Brain pericyte (primary cell): ENCODE data around the gene RGS7.
"Not testable (repeated sequence)": the region's sequence is repeated elsewhere in the genome, so short reads cannot be mapped to it uniquely, and the experiment has no call there.

Source experiments
- DNase-seq: peaks from one replicate; pipeline ENCODE4 v3.0.0-alpha.2; 2012; ENCODE audit warnings: low read depth, low spot score

RGS7 gene

DNA sequence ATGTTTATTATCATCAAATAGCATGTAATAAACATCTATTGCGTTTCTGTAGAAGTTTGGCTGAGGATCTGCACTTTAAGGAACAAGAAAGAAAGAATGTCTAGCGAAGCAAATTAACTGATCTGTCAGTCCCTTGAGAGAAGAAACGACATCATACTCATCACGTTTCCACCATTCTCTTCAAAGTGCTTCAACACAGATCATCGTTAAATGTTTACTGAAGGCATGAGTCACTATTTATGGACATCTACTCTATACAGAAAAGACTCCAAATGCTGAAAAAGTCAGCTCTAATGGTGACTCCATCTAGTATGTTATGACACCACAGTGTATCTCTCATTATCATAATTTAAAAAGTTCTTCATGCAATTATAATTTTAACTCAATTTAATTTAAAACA is 369.1 kb downstream of the RGS7 start:
- DNase-seq = peak; percentile 18

DNA sequence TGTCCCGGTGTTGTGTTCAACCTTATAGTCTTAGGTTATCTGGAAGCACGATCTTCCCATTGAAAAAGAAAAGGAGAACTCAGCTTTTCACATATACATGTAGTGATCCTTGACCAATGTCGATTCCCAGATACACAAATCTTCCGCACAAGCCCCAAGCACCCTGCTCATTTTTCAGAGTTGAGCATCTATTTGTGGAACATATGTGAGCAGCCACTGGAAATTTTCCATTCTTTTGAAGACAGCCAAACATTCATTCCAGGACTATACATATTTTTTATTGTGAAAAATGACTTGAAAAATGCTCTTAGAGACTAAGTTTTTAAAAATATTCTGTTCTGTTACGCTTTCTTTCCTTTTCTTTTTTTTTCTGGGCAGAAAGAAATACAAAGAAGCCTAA is 371.9 kb downstream of the RGS7 start:
- no peak for DNase-seq

DNA sequence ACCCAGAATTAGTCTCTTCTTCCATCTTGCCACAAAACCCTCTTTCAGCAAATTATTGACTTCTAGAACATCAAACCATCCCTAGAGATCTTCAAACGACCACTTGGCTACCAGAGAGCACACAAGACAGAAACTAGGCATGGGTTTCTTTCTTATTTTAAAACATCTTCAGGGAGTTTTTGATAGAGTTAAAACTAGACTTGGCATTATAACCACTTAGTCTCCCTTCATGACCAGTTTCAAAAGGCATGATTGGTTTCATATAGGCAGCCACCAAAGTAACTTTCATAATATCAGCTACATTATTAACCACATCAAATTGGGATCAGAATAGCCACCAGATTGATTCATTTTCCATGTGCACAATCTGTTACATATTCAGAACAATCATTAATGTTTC is 376.7 kb downstream of the RGS7 start:
- no peak for DNase-seq

DNA sequence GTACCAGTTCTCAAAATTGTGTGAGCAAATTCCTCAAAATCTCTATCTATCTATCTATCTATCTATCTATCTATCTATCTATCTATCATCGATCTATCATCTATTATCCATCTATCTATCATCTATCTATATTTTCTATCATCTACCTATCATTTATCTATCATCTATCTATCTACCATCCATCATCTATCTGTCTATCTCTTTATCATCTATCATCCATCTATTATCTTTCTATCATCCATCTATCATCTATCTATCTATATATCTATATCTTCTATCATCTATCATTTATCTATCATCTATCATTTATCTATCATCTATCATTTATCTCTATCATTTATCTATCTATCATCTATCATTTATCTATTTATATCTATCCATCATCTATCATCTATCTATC is 380.3 kb downstream of the RGS7 start:
- no peak for DNase-seq

DNA sequence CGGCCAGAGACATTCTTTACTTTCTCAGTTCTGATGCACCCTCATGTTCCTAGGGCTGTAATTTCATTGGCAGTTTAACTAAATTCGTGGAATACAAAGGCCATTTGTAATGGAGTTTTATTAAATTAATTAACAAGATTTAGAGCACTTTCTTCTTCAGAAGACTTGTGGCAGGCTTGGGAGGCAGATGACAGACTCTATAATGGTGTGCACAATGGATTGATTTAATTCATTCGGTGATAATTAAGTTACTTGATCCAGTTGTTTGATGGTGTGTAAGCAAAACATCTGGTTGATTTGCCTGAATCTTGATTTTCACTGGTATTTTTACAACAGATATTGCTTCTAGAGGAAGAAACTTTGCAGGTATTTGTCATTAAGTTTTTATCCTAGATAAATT is 383.1 kb downstream of the RGS7 start:
- no peak for DNase-seq

DNA sequence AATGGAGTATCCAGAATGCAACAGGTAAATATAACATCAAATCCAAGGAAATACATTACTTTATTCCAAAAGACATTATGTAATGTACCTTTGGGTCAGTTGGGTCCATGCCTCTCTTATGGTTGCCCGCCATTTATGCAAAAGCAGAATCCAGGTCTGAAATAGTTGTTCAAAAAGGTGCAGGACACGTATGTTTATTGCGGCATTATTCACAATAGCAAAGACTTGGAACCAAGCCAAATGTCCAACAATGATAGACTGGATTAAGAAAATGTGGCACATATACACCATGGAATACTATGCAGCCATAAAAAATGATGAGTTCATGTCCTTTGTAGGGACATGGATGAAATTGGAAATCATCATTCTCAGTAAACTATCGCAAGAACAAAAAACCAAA is 384.9 kb downstream of the RGS7 start:
- not testable (repeated sequence) for DNase-seq

DNA sequence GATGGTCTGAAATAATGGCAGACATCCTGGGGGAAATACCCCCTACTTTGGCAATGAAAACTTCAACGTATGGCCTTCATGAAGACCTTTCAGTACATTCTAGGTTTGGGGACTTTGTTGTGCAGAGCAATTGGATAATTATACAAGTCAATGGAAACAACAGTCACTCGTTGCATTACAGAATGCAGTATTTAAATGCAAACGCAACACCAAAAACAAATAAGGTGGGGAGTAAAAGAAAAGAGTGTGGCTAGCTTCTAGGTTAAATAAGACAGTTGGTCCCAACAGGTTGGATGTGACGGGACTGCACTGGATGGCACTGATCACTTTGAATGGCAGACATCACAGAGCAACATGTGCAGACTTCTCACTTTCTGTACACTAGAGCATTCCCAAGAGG is 386.8 kb downstream of the RGS7 start:
- no peak for DNase-seq

DNA sequence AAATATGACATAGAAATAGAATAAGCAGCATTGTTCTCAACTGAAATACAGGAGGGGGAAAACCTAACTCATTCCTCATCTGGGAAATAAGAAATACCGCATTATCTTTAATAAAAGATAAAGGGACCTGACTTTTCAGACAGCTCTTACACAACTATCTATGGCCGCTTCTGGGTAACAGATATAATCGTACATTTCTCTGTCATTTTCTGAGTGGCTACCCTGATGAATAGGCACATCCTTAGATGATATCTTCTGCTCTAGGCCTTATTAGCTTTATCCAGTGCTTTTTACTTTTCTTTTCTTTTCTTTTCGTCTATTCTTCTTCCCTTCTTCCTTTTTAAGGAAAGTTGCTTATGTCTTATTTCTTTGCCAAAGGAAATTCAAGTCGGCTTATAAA is 388.1 kb downstream of the RGS7 start:
- DNase-seq = no peak

DNA sequence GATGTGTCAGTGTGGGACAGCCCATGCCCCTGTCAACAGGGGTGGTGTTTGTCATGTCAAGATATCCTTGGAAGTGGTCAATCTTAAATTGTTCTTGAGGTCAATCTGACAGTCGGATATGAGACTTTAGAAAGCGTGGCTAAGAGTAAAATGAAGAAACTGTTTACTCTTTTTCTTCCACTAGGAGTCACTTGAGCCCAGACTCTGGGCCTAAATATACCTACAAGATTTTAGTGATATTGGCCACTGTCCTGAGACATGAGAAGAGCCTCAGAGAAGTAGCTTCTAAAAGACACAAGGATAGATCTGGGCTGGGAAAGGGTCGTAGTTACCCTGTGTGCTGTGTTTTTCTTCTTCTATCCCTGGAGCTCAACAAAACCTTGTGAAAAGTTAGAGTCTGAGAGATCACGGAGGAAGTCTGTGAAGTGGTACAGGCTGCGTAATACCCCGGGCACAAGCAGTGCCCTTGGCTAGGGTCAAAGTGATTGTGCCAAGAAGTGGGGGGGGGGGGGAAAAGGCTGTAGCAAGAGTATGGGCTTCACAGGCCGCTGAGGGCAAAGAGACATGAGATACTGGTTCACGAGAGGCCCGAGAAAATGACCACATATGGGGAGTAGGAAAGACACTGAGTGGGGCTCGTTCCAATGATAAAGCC is 389.8 kb downstream of the RGS7 start:
- no peak for DNase-seq

DNA sequence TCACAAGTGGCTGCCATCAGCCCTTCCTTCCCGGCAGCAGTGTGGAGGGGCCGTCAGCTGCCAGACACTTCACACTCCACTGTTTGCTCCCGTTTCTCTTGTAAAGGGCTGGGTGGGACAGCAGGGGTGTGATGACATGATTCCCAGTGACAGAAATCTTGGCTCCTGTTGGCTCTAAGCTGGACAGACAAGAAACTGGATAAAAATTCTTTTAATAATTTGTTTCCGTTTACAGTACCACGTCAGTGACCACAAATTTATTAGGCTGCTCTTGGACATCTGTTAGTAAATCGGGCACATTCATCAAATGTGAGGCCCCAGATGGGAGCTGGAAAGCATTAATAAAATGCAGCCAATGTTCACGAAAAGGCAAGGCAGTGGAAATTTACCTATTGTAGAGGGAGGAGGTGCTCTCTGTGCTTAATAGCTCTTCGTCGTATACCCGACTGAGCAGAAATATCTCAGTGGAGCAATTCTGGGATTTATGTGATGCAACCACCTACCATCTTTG is 391.4 kb downstream of the RGS7 start:
- no peak for DNase-seq

DNA sequence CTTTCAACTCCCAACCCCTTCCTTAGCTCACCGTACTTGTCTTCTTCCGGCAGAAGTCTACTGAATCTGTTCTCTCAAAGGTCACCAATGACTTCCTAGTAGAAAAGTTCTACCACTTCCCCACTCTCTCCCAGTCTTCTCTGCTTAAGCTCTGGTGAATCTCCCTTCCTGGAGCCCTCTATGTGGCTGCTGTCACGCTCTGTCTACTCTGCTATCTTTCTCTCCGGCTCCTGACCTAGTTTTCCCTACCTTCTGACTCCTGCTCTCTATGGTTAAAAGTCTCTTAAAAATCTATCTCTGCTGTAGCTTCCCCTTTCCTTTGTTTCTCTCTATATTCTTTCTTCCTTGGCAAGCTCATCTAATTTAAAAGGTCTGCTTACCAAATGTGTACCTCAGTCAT is 394.9 kb downstream of the RGS7 start:
- DNase-seq = no peak

DNA sequence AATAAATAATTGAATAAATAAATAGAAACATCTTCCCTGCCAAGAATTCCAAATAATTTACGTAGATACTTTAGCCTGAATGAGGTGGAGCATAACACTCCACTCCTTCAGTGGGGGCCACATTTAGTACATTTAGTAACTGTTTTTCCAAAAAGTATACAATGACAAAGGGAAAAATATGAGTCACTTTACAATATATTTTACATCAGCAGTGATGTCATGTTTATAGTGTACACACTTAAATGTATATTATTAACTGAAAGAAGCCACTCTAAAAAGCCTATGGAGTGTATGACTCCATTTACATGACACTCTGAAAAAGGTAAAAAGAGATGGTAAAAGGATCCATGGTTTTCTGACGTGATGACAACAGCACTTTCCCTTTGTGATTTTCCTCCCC is 400.6 kb downstream of the RGS7 start:
- DNase-seq = no peak

DNA sequence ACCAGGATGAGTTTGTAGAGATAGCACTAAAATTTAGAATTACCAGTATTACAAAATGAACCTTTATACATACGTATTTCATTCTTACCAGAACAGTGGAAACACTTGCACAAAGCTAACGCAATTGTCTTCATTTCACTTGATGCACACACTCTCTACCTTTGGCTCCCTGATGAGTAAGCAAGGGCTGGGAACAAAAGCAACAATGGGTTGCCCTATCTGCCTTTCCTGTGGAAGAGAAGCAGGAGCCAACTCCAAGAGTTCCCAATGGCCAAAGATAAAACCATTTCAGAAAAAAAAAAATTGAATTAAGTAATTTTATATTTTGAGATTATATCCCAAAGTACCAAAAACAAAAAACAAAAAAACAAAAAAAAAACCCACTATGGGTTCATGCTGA is 401.0 kb downstream of the RGS7 start:
- no peak for DNase-seq

DNA sequence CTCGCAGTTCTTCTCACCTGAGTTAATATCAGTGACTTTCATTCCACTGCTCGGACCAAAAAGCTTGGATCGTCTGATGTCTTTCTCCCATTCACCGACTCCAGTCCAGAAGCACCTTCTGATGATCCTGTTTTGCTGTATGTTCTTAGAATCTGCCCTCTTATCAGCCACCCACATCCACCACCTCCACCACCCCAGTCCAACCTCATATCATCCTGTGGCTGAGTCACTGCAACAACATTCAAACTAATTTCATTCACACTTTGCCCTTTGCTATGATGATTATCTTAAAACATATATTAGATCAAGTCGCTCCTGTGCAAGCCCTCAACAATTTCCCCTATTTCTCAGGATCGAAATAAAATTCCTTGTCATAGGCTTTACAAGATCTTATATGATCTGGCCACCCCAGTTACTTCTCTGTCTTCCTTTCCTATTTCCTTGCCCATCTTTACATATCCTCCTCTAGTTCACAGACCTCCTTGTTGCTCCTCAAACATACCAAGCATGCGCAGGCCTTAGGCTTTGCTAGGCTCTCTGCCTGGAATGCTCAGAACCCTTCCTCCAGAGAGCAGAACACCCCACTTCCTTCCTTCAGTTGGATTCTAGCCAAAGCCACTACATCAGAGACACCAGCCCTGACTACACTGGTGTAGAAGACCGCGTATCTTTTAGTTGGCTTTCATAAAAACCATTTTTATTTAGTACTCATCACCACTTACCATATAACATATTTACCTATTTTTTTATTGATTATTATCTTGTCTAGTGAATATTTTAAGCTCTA is 409.4 kb downstream of the RGS7 start:
- DNase-seq = no peak

DNA sequence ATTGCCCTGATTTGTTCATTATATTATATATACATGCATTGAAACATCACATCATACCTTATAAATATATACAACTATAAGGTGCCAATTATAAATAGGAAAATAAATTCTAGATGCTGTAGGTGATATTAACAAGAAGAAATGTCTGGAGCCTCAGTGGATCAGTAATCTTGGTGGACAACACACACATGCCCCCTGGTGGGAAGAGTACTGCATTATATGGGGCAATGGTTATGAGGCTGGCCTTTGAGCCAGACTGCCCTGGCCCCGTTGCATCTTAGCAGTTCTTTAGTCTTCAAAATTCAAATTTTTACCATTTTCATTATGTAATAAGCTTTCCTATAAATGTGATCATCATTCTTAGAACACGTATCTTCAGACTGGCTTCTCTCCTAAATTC is 410.1 kb downstream of the RGS7 start:
- no peak for DNase-seq

DNA sequence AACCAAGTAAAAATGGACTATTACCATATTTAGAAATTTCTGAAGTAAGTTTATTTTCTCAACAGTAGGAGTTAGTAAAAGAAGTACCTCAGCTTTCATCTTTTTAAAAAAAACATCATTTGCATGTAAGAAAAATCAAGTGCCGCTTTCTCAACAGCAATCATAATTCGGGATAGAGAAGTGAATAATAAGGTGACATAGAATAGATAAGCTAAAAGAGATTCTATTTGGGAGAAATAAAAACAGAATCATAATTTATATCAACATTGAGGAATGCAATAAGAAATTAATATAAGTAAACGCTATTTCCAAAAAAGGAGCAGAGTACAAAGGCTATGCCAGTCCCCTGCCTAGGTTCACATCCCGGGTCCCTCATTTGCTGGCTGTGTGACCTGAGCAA is 414.1 kb downstream of the RGS7 start:
- DNase-seq = no peak

DNA sequence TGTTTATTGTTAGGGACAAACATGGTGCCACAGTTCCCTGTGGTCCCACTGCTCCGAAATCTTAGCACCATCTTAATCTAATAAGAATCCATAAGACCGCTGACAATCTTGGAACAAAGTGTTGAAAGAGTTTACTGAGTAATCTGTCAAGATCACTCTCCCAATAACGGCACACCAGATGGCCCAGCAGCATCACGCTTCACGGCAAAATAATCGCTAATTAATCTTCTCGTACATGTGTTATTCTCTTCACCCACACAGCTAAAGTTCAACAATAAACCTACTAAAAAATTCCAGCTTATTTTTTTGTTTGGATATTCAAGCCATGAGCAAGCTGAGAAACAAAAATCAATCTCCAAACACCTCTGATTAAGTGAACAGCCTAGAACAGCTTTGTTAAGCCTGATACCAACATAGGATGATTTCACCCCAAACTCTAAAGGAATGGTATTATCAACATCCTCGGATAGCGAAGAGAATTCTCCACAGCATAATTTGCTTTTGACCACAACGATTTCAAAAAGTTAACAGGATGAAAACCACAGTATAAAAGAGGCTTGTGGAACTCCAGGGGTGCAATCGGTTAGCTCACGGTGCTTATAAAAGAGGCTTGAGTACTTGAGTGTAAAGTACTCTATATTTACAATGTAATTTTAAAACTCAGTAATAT is 415.2 kb downstream of the RGS7 start:
- DNase-seq = no peak

DNA sequence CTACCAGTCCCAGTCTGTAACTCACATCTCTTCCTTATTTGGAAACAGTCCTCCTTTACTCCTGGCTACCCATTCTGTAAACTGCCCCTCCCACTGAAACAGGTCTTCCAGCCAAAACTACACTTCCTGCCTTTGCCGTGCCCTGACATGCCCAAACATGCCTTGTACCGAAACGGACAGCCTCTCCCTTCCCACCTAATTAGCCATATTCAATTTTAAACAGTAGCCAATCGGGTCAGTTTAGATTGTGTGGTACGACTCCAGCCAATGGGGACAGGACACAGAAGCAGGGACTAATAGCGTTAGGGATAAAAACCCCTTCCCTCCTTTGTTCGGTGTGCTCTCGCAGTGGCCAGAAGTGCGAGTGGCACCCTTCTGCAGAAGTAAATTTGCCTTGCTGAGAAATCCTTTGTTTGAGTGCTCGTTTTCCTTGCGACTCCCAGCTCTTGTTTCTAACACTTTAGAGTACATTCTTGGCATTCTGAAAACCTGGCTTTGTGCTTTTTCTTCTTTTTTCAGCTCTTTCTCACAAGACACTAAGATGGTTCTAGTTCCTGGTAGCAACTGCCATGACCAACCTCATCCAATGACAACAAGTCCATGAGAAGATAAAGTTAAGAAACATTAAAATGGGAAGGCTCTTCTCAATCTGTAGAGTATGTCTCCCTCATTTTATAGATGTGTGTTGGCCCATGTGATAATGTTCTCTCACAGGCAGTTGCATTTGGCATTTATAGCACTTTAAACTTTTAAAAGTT is 419.9 kb downstream of the RGS7 start:
- DNase-seq = no peak

DNA sequence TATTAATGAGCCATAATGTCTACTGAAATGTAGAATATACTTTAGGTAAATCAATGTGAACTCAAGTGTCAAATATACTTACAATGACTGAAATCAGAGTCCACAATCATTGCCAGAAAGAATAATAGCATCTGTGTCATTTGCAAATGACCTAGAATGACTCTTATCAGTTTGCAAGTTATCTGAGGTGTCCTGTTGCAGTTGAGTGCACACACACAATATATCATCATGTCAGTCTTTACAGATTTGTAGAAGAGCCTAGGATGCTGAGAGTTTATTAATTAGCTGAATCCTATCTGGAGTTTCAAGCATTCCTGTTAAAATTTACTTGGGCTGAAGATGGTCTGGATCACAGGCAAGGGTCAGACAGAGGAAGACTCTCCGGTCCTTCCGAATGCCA is 421.1 kb downstream of the RGS7 start:
- no peak for DNase-seq

DNA sequence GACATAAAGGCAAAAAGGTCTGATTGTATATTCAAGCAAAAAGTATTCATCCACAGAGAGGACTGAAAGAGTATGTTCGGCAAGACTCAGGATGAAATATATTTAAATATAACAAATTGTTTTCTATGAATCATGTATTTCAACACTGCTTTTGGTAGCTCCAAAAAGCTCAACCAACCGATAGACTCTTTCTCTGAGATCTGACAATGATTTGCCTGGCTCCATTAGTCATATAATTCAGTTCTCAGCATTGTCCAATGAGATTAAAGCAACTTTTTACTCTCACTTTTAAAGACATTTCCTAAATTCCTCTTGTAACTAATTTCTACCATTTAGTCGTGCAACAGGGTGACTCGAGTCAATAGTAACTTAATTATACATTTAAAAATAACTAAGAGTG is 426.0 kb downstream of the RGS7 start:
- DNase-seq = no peak

DNA sequence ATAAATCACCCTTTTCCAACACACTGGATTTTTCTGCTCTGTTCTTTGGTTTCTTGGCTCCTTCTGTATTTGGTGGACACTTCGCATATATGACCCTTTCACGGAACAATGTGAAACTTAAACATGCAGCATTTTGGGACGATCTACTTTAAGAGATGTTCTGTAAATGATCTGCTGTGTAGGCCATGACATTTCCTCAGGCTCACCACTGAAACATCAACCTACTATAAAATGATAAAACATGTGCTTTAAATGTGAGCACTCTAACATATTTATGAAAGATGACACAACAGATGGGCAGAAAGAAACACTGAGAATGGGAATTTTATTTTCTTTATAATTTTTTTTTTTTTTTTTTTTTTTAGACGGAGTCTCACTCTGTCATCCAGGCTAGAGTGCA is 428.7 kb downstream of the RGS7 start:
- no peak for DNase-seq

DNA sequence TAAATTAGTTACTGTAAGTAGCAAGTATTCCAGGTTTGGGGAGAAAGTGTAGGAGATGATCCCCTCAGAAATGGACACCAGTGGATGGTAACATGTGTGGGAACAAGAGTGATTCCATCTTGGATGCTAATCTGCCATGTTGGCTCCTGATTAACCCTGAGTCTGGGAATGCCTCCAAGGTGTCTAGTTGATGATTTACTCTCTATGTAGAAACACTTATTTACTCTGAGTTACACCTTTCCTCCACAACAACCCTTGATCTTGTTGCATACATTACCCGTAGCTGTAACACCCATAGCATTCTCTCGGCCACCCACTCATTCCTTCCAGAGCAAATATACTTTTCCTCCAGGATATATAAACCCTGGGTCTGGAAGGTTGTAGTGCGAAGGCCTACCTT is 429.2 kb downstream of the RGS7 start:
- no peak for DNase-seq
